SW 1271 (cell line): ENCODE data around the gene NTN3.
"Not testable (repeated sequence)": the region's sequence is repeated elsewhere in the genome, so short reads cannot be mapped to it uniquely, and the experiment has no call there.

Source experiments
- DNase-seq, 2 experiments: peaks; one replicate each; lab custom pipeline; 2025; lab: John Stamatoyannopoulos, UW

The NTN3 gene

GRCh38 chr16:2441143-2441804, 29.8 kb upstream of the NTN3 start:
- DNase-seq, result not testable (repeated sequence)

GRCh38 chr16:2443555-2443954, 27.5 kb upstream of the NTN3 start:
- DNase-seq, result no peak

DNA sequence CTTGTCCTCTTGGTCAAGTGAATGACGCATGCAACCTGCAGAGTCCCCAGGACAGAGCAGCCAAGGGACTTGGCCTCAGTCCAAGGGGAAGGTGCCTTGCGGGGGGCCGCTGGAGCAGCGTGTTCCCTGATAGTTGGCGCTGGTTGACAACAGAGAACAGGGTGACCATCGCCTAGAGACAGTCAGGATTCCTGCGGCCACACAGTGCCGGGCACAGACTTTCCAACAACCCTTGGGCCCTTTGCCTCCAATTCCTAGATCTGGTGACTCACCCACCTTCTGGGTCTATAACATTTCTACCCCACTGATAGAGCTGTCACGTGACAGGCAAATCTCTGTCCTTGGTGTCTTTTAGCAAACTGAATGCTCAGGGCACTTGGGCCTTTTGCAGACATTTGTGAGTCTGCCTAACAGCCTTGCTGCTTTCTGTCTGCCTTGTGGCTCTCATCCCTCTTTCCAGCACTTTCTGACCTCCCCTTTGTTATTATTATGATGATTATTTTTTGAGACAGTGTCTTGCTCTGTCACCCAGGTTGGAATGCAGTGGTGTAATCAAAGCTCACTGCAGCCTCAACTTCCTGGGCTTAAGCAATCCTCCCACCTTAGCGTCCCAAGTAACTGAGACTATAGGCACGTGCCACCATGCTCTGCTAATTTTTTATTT, 23.0 kb upstream of the NTN3 start:
- DNase-seq, result peak; percentile 48 to 51

- no peak for DNase-seq
Observed at GRCh38 chr16:2449118-2449517, 22.0 kb upstream of the NTN3 start.

- DNase-seq, result no peak
Observed at GRCh38 chr16:2450535-2450934, 20.6 kb upstream of the NTN3 start.

DNA sequence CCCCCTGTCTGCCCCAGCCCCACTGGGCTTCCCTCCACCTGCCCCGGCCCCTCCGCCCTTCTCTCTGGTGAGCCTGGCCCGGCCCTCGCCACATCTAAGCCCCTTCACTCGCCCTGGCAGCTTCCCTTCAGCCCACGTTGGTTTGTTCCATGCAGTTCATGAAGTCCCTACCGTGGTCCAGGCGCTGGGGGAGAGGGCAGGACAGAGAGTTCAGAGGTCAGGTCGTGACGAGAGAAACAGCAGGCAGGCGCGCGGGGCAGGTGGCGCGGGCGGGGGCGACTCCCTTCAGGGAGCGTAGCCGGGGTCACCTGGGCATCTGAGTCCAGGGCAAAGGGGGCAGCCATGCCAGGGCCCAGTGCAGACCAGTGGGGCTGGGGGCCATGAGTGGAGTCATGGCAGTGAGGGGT, 20.1 kb upstream of the NTN3 start:
- no peak for DNase-seq

- no peak for DNase-seq
Observed at GRCh38 chr16:2451851-2452320, 19.2 kb upstream of the NTN3 start.

GRCh38 chr16:2452650-2453049, 18.4 kb upstream of the NTN3 start:
- no peak for DNase-seq

DNA sequence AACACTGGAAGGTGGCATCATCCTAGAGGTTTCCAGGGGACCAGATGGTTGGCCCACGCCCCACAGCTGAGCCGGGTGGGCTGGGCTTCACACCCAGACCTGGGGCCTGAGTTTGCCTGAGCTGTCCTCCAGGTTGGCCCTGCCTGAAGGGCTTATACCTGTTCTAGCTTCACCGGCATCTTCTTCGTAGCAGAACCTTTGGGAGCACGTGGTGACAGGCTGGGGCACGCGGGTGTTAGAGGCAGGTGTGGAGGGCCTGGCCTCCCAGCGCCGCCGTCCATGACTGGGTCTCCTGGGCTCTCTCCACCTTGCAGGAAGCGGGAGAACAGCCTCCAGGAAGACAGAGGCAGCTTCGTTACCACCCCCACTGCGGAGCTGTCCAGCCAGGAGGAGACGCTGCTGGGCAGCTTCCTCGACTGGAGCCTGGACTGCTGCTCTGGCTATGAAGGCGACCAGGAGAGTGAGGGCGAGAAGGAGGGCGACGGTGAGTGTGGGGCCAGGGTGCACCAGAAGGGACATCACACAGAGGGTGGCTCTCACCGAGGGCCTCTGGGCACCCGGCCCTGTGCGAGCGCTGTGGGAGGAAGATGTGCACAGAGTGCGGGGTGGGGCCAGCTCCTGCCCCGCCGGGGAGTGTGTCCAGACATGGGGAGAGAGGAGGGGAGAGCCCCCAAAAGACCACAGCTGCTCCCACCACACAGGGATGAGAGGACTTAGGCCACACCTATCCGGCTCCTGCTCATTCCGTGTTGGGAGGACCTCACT, 15.8 kb upstream of the NTN3 start:
- DNase-seq, result no peak

GRCh38 chr16:2456551-2457153, 14.4 kb upstream of the NTN3 start:
- DNase-seq, result no peak

DNA sequence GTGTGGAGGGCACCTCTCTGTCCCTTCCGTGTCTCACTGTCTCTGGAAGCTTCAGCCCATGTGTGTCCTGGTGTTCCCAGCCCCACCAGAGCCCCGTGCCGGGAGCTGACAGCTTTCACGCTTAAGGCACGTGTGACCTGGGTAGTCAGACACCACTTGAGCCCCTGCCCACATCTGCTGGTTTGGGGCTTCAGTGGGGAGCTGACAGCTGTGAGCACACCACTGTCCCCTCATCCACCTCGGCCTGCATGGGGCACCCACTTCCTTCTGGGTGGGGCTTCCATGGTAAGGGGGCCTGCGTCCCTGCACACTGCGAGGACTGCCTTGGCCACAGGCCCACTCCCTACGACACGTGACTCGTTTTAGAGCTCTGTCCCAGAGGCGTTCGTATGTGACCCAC, 13.8 kb upstream of the NTN3 start:
- no peak for DNase-seq

DNA sequence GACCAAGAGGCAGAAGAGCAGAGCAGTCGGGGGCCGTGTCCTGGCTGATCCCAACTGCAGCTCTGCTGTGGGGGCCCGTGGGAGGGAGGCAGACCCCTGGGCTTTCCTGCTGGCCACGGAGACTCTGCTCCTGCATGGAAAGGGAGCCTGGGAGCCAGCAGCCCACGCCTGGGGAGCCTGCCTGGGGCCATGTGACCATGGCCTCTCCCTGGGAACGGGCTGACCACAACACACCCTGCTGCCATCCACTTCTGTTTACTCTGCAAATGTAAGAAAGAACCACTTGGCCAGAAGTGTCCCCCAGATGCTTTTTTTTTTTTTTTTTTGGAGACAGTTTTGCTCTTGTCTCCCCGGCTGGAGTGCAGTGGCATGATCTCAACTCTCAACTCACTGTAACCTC, 13.2 kb upstream of the NTN3 start:
- DNase-seq, result no peak

DNA sequence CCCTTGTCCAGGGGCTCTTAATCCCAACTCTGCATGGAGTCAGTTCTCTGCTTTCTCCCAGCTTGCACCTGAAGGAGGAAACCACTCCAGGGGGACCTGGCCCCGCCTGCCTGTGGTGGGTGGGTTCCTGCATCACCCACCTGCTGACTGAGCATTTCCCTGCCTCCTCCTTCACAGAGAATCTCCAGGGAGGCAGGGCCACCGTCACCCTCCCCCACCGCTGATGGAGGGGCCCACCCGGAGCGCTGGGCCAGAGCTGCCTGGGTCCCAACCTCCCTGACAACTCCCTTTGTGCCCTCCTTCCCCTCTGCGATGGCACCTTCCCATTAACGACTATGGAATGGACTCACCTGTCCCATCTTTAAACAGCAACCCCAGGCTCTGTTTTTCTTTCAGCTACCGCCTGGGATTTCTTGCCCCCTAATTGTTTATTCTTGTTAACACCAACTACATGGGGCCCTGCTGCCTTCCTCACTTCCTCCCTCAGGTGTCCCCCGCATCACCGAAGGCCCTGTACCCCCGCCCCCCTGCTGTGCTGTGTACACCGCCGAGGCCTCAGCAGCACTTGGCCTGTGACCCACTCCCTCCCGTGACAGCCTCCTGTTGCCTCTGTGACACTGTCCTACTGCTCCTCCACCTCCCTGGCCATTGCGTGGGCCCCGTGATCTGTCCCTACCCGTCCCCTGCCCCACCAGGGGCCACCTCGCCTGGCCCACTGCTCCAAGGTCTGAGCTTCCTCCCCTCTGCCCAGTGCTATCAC, 12.0 kb upstream of the NTN3 start:
- DNase-seq, result no peak

GRCh38 chr16:2459647-2460390, 11.3 kb upstream of the NTN3 start, which contains the start of gene TEDC2:
TEDC2 (plus strand) TSS chr16:2460109; CDS start chr16:2460145, 36 bp downstream.
- DNase-seq, result peak; percentile 66 to 88

DNA sequence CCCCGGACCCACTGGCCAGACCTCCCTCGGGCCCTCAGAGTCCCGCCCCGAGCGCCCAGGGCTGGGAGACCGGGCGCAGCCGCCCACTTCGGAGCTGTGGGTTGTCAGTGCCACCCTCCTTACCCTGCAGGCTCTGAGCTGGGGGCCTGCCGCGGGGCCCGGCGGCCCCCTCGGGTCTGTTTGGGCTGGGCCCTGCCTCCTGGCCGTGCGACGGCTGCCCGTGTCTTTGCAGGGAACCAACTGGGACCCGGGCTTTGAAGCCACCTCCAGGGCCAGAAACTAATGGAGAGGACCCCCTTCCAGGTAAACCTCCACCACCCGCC, 10.7 kb upstream of the NTN3 start:
- no peak for DNase-seq

DNA sequence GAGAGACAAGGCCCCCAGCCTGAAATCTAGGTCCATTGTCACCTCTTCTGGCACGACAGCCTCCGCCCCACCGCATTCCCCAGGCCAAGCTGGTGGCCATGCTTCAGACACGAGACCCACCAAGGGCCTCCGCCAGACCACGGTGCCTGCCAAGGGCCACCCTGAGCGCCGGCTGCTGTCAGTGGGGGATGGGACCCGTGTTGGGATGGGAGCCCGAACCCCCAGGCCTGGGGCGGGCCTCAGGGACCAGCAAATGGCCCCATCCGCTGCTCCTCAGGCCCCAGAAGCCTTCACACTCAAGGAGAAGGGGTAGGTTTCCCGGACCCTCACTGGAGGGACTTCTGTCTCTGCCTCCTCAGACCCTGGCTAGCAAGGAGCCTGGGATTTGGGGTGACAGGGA, 10.2 kb upstream of the NTN3 start:
- no peak for DNase-seq

DNA sequence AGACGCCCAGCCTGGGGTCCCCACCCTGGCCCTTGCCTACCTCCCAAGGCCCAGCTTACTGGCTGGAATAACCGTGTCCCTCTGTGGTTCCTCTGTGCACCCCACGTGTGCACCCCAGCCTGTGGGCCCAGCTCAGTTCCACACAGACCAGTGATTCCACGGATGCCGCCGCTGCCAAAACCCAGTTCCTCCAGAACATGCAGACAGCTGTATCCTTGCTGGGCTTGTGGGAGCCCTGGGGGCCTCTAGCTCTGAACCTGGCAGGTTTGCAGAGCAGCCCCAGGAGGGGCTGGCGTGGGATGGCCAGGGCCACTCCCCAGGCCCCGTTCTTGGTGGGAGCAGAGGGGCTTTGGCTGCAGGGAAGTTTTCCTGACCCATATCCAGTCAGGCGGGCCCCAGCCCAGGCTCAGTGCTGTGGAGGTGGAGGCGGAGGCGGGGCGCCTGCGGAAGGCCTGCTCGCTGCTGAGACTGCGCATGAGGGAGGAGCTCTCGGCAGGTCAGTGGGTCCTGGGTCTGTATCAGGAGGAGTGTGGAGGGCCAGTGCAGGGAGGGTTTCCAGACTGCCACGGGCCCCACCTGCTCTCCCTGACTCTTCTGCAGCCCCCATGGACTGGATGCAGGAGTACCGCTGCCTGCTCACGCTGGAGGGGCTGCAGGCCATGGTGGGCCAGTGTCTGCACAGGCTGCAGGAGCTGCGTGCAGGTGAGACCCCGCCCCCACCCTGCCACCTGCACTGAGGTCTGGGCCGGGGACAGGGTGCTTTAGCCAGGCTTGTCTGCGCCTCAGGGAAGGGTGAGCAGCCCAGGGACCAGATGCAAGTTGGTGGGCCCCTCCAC, 8.8 kb upstream of the NTN3 start:
- DNase-seq, result no peak

DNA sequence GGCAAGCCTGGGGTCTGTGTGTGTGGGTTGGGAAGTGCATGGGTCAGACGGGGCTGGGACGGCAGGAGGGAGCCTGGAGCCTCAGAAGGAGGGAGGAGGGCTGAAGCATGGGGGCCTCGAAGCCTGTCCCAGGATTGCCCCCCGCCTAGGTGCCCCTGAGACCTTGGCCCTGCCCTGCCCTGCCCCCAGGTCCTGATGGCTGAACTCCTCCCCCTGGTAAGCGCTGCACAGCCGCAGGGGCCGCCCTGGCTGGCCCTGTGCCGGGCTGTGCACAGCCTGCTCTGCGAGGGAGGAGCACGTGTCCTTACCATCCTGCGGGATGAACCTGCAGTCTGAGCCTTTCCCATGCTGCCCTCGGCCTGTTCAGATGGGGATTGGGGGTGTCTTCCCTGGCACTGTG, 6.8 kb upstream of the NTN3 start:
- no peak for DNase-seq

DNA sequence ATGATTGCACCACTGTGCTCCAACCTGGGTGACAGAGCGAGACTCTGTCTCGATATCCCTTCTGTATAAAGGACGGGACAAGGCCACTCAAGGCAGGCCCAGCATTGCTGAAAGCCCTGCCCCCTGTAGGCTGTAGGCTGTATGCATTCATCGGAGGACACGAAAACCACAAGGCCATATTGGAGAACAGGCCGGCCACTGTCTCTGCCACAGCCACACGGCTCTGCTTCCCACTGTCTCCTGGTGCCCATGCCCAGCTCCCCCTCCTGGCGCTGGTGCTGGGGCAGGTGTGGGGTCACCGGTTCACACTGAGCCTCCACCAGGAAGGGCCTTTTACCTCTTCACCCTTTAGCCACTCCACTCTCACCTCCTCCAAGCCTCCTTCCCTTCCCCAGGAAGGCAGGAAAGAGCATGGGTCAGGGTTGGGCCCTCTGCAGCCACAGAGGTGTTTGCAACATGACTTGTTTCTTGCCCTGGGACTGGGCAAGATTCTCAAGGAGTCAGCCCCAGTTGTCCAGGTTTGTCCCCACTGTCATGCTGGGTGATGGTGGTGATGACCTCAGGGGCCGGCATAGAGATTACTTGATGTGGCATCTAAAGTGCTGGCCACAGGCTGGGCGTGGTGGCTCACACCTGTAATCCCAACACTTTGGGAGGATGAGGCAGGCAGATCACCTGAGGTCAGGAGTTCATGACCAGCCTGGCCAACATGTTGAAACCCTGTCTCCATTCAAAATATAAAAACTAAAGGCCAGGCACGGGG, 5.3 kb upstream of the NTN3 start:
- DNase-seq, result no peak
